Kidney capillary endothelial cell (primary cell): ENCODE measurements around the gene C1orf74.

Experiments
- DNase-seq: peaks from one replicate; pipeline ENCODE4 v3.0.0-alpha.2; 2018; ENCODE audit warnings: low spot score

C1orf74 gene

GRCh38 chr1:209770636-209771415 lies 13.5 kb downstream of the C1orf74 start:
- no peak for DNase-seq

GRCh38 chr1:209769971-209770370 lies 14.4 kb downstream of the C1orf74 start:
- no peak for DNase-seq

- peak; percentile 81 for DNase-seq
Measured at GRCh38 chr1:209769171-209769904, 15.0 kb downstream of the C1orf74 start.

GRCh38 chr1:209768354-209768774 lies 16.0 kb downstream of the C1orf74 start:
- no peak for DNase-seq

- DNase-seq, result no peak
Measured at GRCh38 chr1:209767706-209768105, 16.7 kb downstream of the C1orf74 start.

GRCh38 chr1:209767096-209767495 lies 17.3 kb downstream of the C1orf74 start:
- DNase-seq, result no peak

- no peak for DNase-seq
Measured at GRCh38 chr1:209766051-209766450, 18.3 kb downstream of the C1orf74 start.

GRCh38 chr1:209761011-209761635 lies 23.2 kb downstream of the C1orf74 start:
- no peak for DNase-seq

- DNase-seq, result no peak
Measured at GRCh38 chr1:209759829-209760359, 24.5 kb downstream of the C1orf74 start.

- no peak for DNase-seq
Measured at GRCh38 chr1:209758400-209758799, 26.0 kb downstream of the C1orf74 start.

- no peak for DNase-seq
Measured at GRCh38 chr1:209756615-209757445, 27.5 kb downstream of the C1orf74 start.

GRCh38 chr1:209755926-209756614 lies 28.3 kb downstream of the C1orf74 start, which contains the start of gene TRAF3IP3:
TSS of gene TRAF3IP3 (plus strand) at chr1:209756053. CDS start at chr1:209760040, 3,987 bp downstream.
- no peak for DNase-seq

- no peak for DNase-seq
Measured at GRCh38 chr1:209755256-209755655, 29.1 kb downstream of the C1orf74 start.

DNA sequence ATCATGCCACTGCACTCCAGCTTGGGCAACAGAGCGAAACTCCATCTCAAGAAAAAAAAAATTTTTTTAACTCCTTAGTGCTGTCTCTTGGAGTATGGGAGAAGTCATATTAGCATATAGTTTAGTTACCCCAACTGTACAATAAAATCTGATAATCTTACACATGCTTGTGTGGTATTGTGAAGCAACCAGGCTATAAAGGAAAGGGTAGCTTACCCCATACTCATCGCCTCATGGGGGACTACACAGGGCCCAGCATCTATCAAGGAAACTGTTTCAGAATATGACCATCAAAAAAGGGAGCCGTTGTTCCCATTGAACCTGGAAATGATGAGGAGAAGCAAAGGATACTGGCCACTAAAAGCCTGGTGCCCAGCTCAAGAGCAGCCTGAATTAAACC lies 31.5 kb downstream of the C1orf74 start:
- no peak for DNase-seq

GRCh38 chr1:209751627-209752231 lies 32.6 kb downstream of the C1orf74 start:
- DNase-seq, result no peak

DNA sequence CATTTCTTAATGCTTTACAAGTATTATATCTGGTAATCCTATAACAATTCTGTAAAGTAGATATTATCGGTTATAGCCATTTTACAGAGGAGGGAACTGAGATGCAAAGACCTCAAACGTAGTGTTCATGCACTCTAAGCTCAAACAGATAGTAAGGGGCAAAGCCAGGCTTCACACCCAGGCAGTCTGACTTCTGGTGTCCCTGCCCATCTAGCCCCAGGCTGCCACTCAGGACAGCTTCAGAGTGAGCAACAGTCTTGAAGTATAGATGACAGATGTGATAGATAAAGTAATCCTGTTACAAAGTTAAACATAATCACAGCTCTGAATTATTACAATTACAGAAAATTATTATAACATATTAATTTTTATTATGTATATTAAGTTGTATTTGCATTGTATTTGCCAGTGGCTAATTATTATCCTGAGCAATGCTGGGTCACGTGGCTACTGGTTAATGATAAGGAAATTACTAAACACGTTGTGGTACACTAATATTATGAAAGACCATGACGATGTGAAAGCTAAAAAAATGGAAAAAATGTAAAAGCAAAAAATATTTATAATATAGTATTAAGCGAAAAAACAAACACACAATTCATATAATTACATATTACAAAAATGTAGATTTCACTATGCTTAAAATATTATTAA lies 34.6 kb downstream of the C1orf74 start:
- DNase-seq, result no peak

GRCh38 chr1:209749205-209749604 lies 35.2 kb downstream of the C1orf74 start:
- no peak for DNase-seq

- no peak for DNase-seq
Measured at GRCh38 chr1:209748620-209749019, 35.7 kb downstream of the C1orf74 start.

DNA sequence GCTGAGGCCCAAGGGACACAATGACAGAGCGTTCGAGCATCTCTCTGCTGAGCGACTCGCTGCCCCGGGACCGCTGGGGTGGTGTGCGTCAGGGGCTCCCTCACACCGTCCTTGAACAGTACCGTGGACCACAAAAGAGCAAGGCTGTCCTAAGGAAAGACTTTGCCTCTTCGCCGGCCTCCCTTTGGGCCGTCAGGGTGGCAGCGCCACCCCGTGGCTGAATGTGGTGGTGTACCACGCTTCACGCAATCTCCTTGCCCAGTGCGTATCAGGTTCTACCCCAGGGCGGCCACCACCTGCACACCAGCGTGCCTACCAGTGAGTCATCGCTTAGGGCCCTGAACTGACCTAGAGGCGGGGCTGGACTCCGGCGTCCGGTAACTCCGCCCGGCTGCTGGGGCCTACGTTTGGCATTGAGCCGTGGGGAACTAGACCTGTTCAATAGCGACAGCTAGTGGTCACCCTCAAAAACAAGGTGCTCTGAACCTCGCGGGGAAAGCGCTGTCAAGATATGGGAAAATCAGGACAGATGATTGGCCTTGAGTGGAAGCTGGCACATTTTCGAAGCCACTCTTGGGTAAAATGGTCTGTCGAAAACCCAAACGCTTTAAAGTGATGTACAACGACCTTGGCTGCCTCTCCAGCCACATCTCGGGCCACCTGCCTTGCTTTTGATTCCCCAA lies 36.6 kb downstream of the C1orf74 start:
- DNase-seq, result peak; percentile 86
